K562 (cell line): Measurements from ENCODE around the gene PTPRM. TPM values are rescaled to one million over a fixed set of nuclear protein-coding genes. Genes with fewer than 3 reads are reported as not detected.

ENCODE experiments used
- ATAC-seq: fragments of 200-7000 bp; cut with Tn5 transposase; 3 replicates; pipeline ENCODE4 v1.9.1; 2020; ENCODE audit warnings: moderate library complexity
- BruUV-seq: library from RNA; stranded (reverse); fragments of 400-500 nt; replicated peaks from 2 replicates; lab custom pipeline; 2021; lab: Mats Ljungman, UMichigan
- CTCF ChIA-PET: fragments of 300-600 bp; formaldehyde crosslinking; extraction: SDS; loops from one replicate; lab custom pipeline; 2021; ENCODE audit warnings: low intra/inter-chr PET ratio; lab: Yijun Ruan, JAX
- POLR2A ChIA-PET: fragments of 300-600, 350-650 bp; sonication (Branson Sonifier 250); formaldehyde crosslinking; extraction: SDS; loops from one replicate; lab custom pipeline; 2021; ENCODE audit warnings: antibody characterized with exemption, inconsistent platforms; lab: Yijun Ruan, JAX
- DNase-seq, 4 experiments: peaks; one replicate each; pipeline versions ENCODE4 v3.0.0 to v3.0.0-alpha.2; 2011 to 2018; ENCODE audit warnings: low spot score in 3 of 4, mixed read lengths in 3 of 4; ENCODE audit errors: extremely low read depth in 1 of 4
- FAIRE-seq: peaks from 2 replicates; lab custom pipeline; 2011; peaks lifted over from hg19 to GRCh38; lab: Jason Lieb, UNC
- H2AFZ ChIP-seq: 2 replicates; pipeline ENCODE4 v1.6.0; 2011; ENCODE audit warnings: low read depth, low read length, control low read depth, inconsistent platforms
- H3K27ac ChIP-seq: fragments of 200-600 bp; 3 replicates; pipeline ENCODE4 v1.8.0; 2011; ENCODE audit warnings: low read depth, mild to moderate bottlenecking, control low read depth, inconsistent platforms, low read length, moderate library complexity, mixed read lengths; ENCODE audit errors: extremely low read depth
- H3K27me3 ChIP-seq, 2 experiments: fragments of 300-600 bp in 1 of 2; 2 replicates in 1 of 2; 3 replicates in 1 of 2; pipeline versions ENCODE4 v1.6.0 to v1.8.0; 2011; ENCODE audit warnings: inconsistent platforms in 2 of 2, low read length in 2 of 2, mild to moderate bottlenecking in 1 of 2, mixed read lengths in 1 of 2, moderate library complexity in 1 of 2; ENCODE audit not compliant: control insufficient read depth in 2 of 2, insufficient read depth in 2 of 2
- H3K36me3 ChIP-seq: fragments of 300-600 bp; 3 replicates; pipeline ENCODE4 v1.8.0; 2011; ENCODE audit warnings: mild to moderate bottlenecking, low read length, inconsistent platforms; ENCODE audit not compliant: control insufficient read depth, insufficient read depth
- H3K4me1 ChIP-seq, 2 experiments: fragments of 200-600 bp in 1 of 2; replicated peaks in 1 of 2; 2 replicates in 1 of 2; 3 replicates in 1 of 2; pipeline versions ENCODE4 v1.5.1 to v1.8.0; 2011; ENCODE audit warnings: inconsistent platforms in 2 of 2, low read length in 2 of 2, mild to moderate bottlenecking in 1 of 2, mixed read lengths in 1 of 2, moderate library complexity in 1 of 2; ENCODE audit not compliant: control insufficient read depth in 2 of 2, insufficient read depth in 2 of 2
- H3K4me2 ChIP-seq: 2 replicates; pipeline ENCODE4 v1.6.1; 2011; ENCODE audit warnings: low read length, control low read depth, inconsistent platforms, mixed read lengths; ENCODE audit not compliant: insufficient read depth
- H3K4me3 ChIP-seq: fragments of 200-600 bp; sonication (generic), shearing (Covaris generic); 2 replicates; pipeline ENCODE4 v1.5.1; 2016; ENCODE audit warnings: control low read depth, inconsistent platforms
- H3K79me2 ChIP-seq: fragments of 200-600 bp; 3 replicates; pipeline ENCODE4 v1.8.0; 2011; ENCODE audit warnings: low read length, inconsistent platforms; ENCODE audit not compliant: control insufficient read depth, insufficient read depth
- H3K9ac ChIP-seq, 2 experiments: 2 replicates each; pipeline versions ENCODE4 v1.6.0 to v1.6.1; 2011; ENCODE audit warnings: low read depth in 2 of 2, low read length in 2 of 2, control low read depth in 1 of 2, inconsistent platforms in 1 of 2, mild to moderate bottlenecking in 1 of 2, mixed read lengths in 1 of 2; ENCODE audit not compliant: insufficient read depth in 1 of 2
- H3K9me1 ChIP-seq: one replicate; pipeline ENCODE4 v1.6.0; 2011; ENCODE audit warnings: inconsistent platforms, mild to moderate bottlenecking, low read length, moderate library complexity; ENCODE audit not compliant: control insufficient read depth, insufficient read depth
- H3K9me3 ChIP-seq: replicated peaks from 2 replicates; pipeline ENCODE4 v1.5.1; 2011; ENCODE audit warnings: low read depth, low read length, inconsistent platforms; ENCODE audit not compliant: control insufficient read depth, insufficient read depth
- H4K20me1 ChIP-seq: replicated peaks from 2 replicates; pipeline ENCODE4 v1.6.1; 2011; ENCODE audit warnings: low read length, inconsistent platforms, mixed read lengths; ENCODE audit not compliant: control insufficient read depth, insufficient read depth
- ATF2 ChIP-seq: sonication (generic); formaldehyde crosslinking; IDR thresholded peaks from 2 replicates; pipeline ENCODE4 v1.8.1; 2022; ENCODE audit warnings: missing genetic modification reagents
- E2F1 ChIP-seq: sonication (generic); formaldehyde crosslinking; IDR thresholded peaks from 2 replicates; pipeline ENCODE4 v1.8.1; 2023; ENCODE audit warnings: mild to moderate bottlenecking, missing genetic modification reagents, moderate library complexity
- GMEB1 ChIP-seq: fragments of 250-450 bp; sonication (Bioruptor Pico); IDR thresholded peaks from 2 replicates; pipeline ENCODE4 v1.4.0; 2020; ENCODE audit warnings: mild to moderate bottlenecking
- HMGXB4 ChIP-seq: sonication (generic); formaldehyde crosslinking; IDR thresholded peaks from 2 replicates; pipeline ENCODE4 v1.8.1; 2023; ENCODE audit warnings: mild to moderate bottlenecking, missing genetic modification reagents
- HSF4 ChIP-seq: fragments of 250-450 bp; sonication (Bioruptor Pico); IDR thresholded peaks from 2 replicates; pipeline ENCODE4 v2.1.2; 2022; ENCODE audit warnings: mild to moderate bottlenecking, moderate library complexity, borderline replicate concordance
- KLF16 ChIP-seq: IDR thresholded peaks from 2 replicates; pipeline ENCODE4 v1.6.1; 2016; ENCODE audit warnings: antibody characterized with exemption
- MYNN ChIP-seq, 2 experiments: sonication (generic); formaldehyde crosslinking in 1 of 2; IDR thresholded peaks; 2 replicates each; pipeline versions ENCODE4 v1.5.0 to v1.6.1; 2016 to 2020; ENCODE audit warnings: antibody characterized with exemption in 1 of 2, missing genetic modification reagents in 1 of 2
- OTX1 ChIP-seq: fragments of 450-650 bp; formaldehyde crosslinking; IDR thresholded peaks from 2 replicates; pipeline ENCODE4 v1.4.0; 2022; ENCODE audit warnings: mild to moderate bottlenecking
- SMC3 ChIP-seq: conservative IDR thresholded peaks from 2 replicates; pipeline ENCODE4 v1.6.1; 2011; ENCODE audit warnings: low read depth, low read length, improper control_type of control experiment; ENCODE audit not compliant: insufficient read depth
- THRAP3 ChIP-seq: fragments of 450-650 bp; IDR thresholded peaks from 2 replicates; pipeline ENCODE4 v1.6.1; 2016; ENCODE audit warnings: mild to moderate bottlenecking, inconsistent platforms, borderline replicate concordance
- ZNF134 ChIP-seq: fragments of 250-450 bp; sonication (Bioruptor Pico); conservative IDR thresholded peaks from 2 replicates; pipeline ENCODE4 v1.4.0; 2020
- ZNF253 ChIP-seq: fragments of 250-450 bp; sonication (Bioruptor Pico); conservative IDR thresholded peaks from 2 replicates; pipeline ENCODE4 v1.6.1; 2021; ENCODE audit warnings: mild to moderate bottlenecking
- ZNF274 ChIP-seq: IDR thresholded peaks from 2 replicates; pipeline ENCODE4 v1.6.1; 2011; ENCODE audit warnings: low read depth, mild to moderate bottlenecking, low read length, moderate library complexity, borderline replicate concordance
- ZNF707 ChIP-seq: fragments of 250-450 bp; sonication (Bioruptor Pico); conservative IDR thresholded peaks from 2 replicates; pipeline ENCODE4 v1.8.0; 2022; ENCODE audit warnings: inconsistent platforms, mild to moderate bottlenecking, moderate library complexity
- WGBS: fragments of 100-300 bp; shearing (Covaris generic); methylation state at CpG from one replicate; pipeline ENCODE4 v1.1.6; 2016; ENCODE audit warnings: low coverage, mixed read lengths; ENCODE audit not compliant: insufficient coverage; ENCODE audit errors: missing lambda C conversion rate; 5-methylcytosine and 5-hydroxymethylcytosine counted together
- in situ Hi-C: fragments of 300-500 bp; cut with MboI; formaldehyde crosslinking; loops from 4 replicates; pipeline ENCODE4 v1.15.0; 2018; ENCODE audit warnings: inconsistent platforms, mixed read lengths
- intact Hi-C: fragments of 100-400 bp; cut with micrococcal nuclease; formaldehyde crosslinking; loops from 2 replicates; pipeline ENCODE4 v1.14.2; 2022
- polyA plus RNA-seq, 8 experiments: library from polyadenylated mRNA; depleted of rRNA in 4 of 8; stranded (reverse) in 5 of 8; unstranded in 3 of 8; fragments of >200 nt; fragmentation: Nextera tagmentation in 2 of 8; fragmentation: Illumina TruSeq in 1 of 8; extraction: Ambion mirVana in 2 of 8; extraction: Trizol in 1 of 8; gene quantifications; 2 replicates each; pipeline versions ENCODE4 v1.2.1 to v1.2.3, GENCODE V29; 2011 to 2014; ENCODE audit warnings: inconsistent platforms in 1 of 8, missing spikeins in 1 of 8
- total RNA-seq, 7 experiments: library from RNA; depleted of rRNA in 6 of 7; stranded (reverse); fragments of >200 nt in 6 of 7; fragmentation: Illumina TruSeq in 2 of 7; extraction: Trizol in 2 of 7; gene quantifications; 2 replicates each; pipeline versions ENCODE4 v1.2.1 to v1.2.3, GENCODE V29; 2011 to 2021; ENCODE audit warnings: low replicate concordance in 1 of 7

The PTPRM gene
- total and polyA plus RNA-seq, 9 of the 15 experiments (the other 6 are each of a cell fraction or from before 2014, with no cell fraction given), result 0.03 to 0.16 (median 0.08) TPM; not detected in 3

GRCh38 chr18:8011361-8011760 lies 444.2 kb downstream of the PTPRM start:
- no TSS peak for BruUV-seq
- no peak overlapping the region for H3K4me3 ChIP-seq
- ATAC-seq (no peak), DNase-seq (no peak), FAIRE-seq (no peak)
- ChIA-PET POLR2A (no interaction called here), CTCF (no interaction called here)
- no peaks in the 10 kb centered on the region for H3K36me3 ChIP-seq
- WGBS, result 0% methylated on average over 1 of the region's 1 CpG
- intact Hi-C loops, result no loop called here
- no peaks in the 10 kb centered on the region for H4K20me1 ChIP-seq
- no peak overlapping the region for H2AFZ ChIP-seq
- no peak overlapping the region for H3K27ac ChIP-seq
- H3K4me2 ChIP-seq, result no peak overlapping the region
- no peak overlapping the region for H3K9ac ChIP-seq
- no peaks in the 10 kb centered on the region for H3K9me1 ChIP-seq
- in situ Hi-C loops, result no loop called here
- H3K9me3 ChIP-seq, result no peaks in the 10 kb centered on the region
- H3K27me3 ChIP-seq, result no peaks in the 10 kb centered on the region
- TF ChIP-seq GMEB1 (CRISPR knock-in tag) (no peak), ZNF274 (no peak), THRAP3 (no peak), HMGXB4 (CRISPR knock-in tag) (no peak), E2F1 (CRISPR knock-in tag) (no peak), ZNF134 (CRISPR knock-in tag) (no peak), OTX1 (CRISPR knock-in tag) (no peak), HSF4 (CRISPR knock-in tag) (no peak), ATF2 (CRISPR knock-in tag) (no peak), SMC3 (no peak), ZNF253 (CRISPR knock-in tag) (no peak), MYNN (IDR thresholded peaks at IDR 0.05) (no peak), MYNN (CRISPR knock-in tag; IDR thresholded peaks at IDR 0.05) (no peak), KLF16 (no peak), ZNF707 (CRISPR knock-in tag) (no peak)
- H3K4me1 ChIP-seq, result no peaks in the 10 kb centered on the region
- no peaks in the 10 kb centered on the region for H3K79me2 ChIP-seq
